HG02870 (cell line): ENCODE data around the gene NECTIN2.
"Not testable (repeated sequence)": the region's sequence is repeated elsewhere in the genome, so short reads cannot be mapped to it uniquely, and the experiment has no call there.

Experiments
- ATAC-seq: cut with Tn5 transposase; IDR thresholded peaks from one replicate; pipeline ENCODE4 v1.9.1; 2021; ENCODE audit warnings: mild to moderate bottlenecking, moderate library complexity; ENCODE audit not compliant: unreplicated experiment

NECTIN2 gene

GRCh38 chr19:44816301-44816700, 29.8 kb upstream of the NECTIN2 start:
- no peak for ATAC-seq

- ATAC-seq = no peak
Observed at GRCh38 chr19:44817725-44818465, 28.2 kb upstream of the NECTIN2 start.

- ATAC-seq = no peak
Observed at GRCh38 chr19:44818466-44819031, 27.5 kb upstream of the NECTIN2 start.

- ATAC-seq = no peak
Observed at GRCh38 chr19:44819246-44819832, 26.8 kb upstream of the NECTIN2 start.

- ATAC-seq = no peak
Observed at GRCh38 chr19:44820648-44821609, 25.2 kb upstream of the NECTIN2 start.

- ATAC-seq = no peak
Observed at GRCh38 chr19:44822177-44822576, 23.9 kb upstream of the NECTIN2 start.

GRCh38 chr19:44822670-44823372, 23.3 kb upstream of the NECTIN2 start:
- ATAC-seq = no peak

- no peak for ATAC-seq
Observed at GRCh38 chr19:44823373-44823698, 22.8 kb upstream of the NECTIN2 start.

- no peak for ATAC-seq
Observed at GRCh38 chr19:44824761-44825160, 21.3 kb upstream of the NECTIN2 start.

- not testable (repeated sequence) for ATAC-seq
Observed at GRCh38 chr19:44832875-44833274, 13.2 kb upstream of the NECTIN2 start.

GRCh38 chr19:44834399-44834798, 11.7 kb upstream of the NECTIN2 start:
- not testable (repeated sequence) for ATAC-seq

- ATAC-seq = no peak
Observed at GRCh38 chr19:44839276-44839675, 6.8 kb upstream of the NECTIN2 start.

- no peak for ATAC-seq
Observed at GRCh38 chr19:44840811-44841210, 5.3 kb upstream of the NECTIN2 start.

GRCh38 chr19:44841231-44841630, 4.9 kb upstream of the NECTIN2 start:
- no peak for ATAC-seq

- ATAC-seq = no peak
Observed at GRCh38 chr19:44845286-44845611, 848 bp upstream of the NECTIN2 start.

GRCh38 chr19:44846455-44847143, 502 bp downstream of the NECTIN2 start:
- no peak for ATAC-seq

GRCh38 chr19:44847144-44848035, 1.3 kb downstream of the NECTIN2 start:
- ATAC-seq = no peak

GRCh38 chr19:44848036-44848811, 2.1 kb downstream of the NECTIN2 start:
- ATAC-seq = no peak
